Panc1 (cell line): ENCODE results near the gene CD44. TPM values are rescaled to one million over a fixed set of nuclear protein-coding genes. Genes with fewer than 3 reads are reported as not detected.

Experiments
- ATAC-seq: fragments of 200-7000 bp; cut with Tn5 transposase; 2 replicates; pipeline ENCODE4 v1.9.1; 2020; ENCODE audit warnings: mild to moderate bottlenecking, moderate library complexity
- BruUV-seq: library from RNA; stranded (reverse); fragments of 400-500 nt; replicated peaks from 2 replicates; lab custom pipeline; 2021; lab: Mats Ljungman, UMichigan
- CTCF ChIA-PET: fragments of 300-600 bp; sonication (Branson Sonifier 250); formaldehyde crosslinking; loops from one replicate; lab custom pipeline; 2022; ENCODE audit warnings: antibody characterized with exemption; lab: Charles Lee
- POLR2A ChIA-PET: fragments of 300-600 bp; sonication (Branson Sonifier 250); formaldehyde crosslinking; loops from one replicate; lab custom pipeline; 2022; ENCODE audit warnings: antibody characterized with exemption; lab: Charles Lee
- DNase-seq: peaks from one replicate; pipeline ENCODE4 v3.0.0-alpha.2; 2010; ENCODE audit warnings: low read depth, low spot score
- H3K27ac ChIP-seq: 2 replicates; pipeline ENCODE4 v1.5.1; 2011; ENCODE audit warnings: mild to moderate bottlenecking, low read length, inconsistent platforms
- H3K27me3 ChIP-seq: fragments of 200-500 bp; sonication (Bioruptor generic); 2 replicates; pipeline ENCODE4 v1.6.0; 2014; ENCODE audit warnings: low read length, inconsistent platforms; ENCODE audit not compliant: control insufficient read depth, insufficient read depth
- H3K36me3 ChIP-seq: fragments of 200-500 bp; sonication (Bioruptor generic); 2 replicates; pipeline ENCODE4 v1.5.1; 2014; ENCODE audit warnings: inconsistent platforms, mild to moderate bottlenecking, low read length, moderate library complexity; ENCODE audit not compliant: control insufficient read depth, insufficient read depth
- H3K4me1 ChIP-seq: 2 replicates; pipeline ENCODE4 v1.5.1; 2011; ENCODE audit warnings: inconsistent platforms, mild to moderate bottlenecking, low read length, moderate library complexity; ENCODE audit not compliant: control insufficient read depth, insufficient read depth
- H3K4me3 ChIP-seq, 2 experiments: 2 replicates each; pipeline ENCODE4 v1.5.1; 2011 to 2012; ENCODE audit warnings: low read depth in 2 of 2, low read length in 2 of 2, mild to moderate bottlenecking in 2 of 2, inconsistent platforms in 1 of 2, moderate library complexity in 1 of 2
- H3K9me3 ChIP-seq: fragments of 200-500 bp; sonication (Bioruptor generic); 2 replicates; pipeline ENCODE4 v1.5.1; 2014; ENCODE audit warnings: low read depth, mild to moderate bottlenecking, inconsistent platforms, low read length, moderate library complexity; ENCODE audit not compliant: control insufficient read depth, insufficient read depth
- POLR2AphosphoS5 ChIP-seq: IDR thresholded peaks from 2 replicates; pipeline ENCODE4 v1.6.1; 2012; ENCODE audit warnings: mild to moderate bottlenecking, low read depth, low read length, moderate library complexity
- SIN3A ChIP-seq: IDR thresholded peaks from 2 replicates; pipeline ENCODE4 v1.6.1; 2012; ENCODE audit warnings: low read depth, mild to moderate bottlenecking, low read length, moderate library complexity, borderline replicate concordance; ENCODE audit not compliant: insufficient read depth
- TCF7L2 ChIP-seq: IDR thresholded peaks from 2 replicates; pipeline ENCODE4 v1.6.1; 2011; ENCODE audit warnings: mild to moderate bottlenecking, low read depth, low read length, inconsistent platforms
- in situ Hi-C: cut with HindIII; loops from 2 replicates; pipeline ENCODE4 v1.10.0; 2016; ENCODE audit warnings: low sequenced_read_pairs, low pct_unique_long_range_greater_than_20kb
- intact Hi-C: fragments of 100-400 bp; cut with micrococcal nuclease; formaldehyde crosslinking; loops from one replicate; pipeline ENCODE4 v1.10.0; 2022; ENCODE audit not compliant: unreplicated experiment
- total RNA-seq: library from RNA; stranded (reverse); gene quantifications from one replicate; pipeline ENCODE4 v1.2.1, GENCODE V29; 2021; ENCODE audit not compliant: unreplicated experiment
- TF ChIP-seq, protein P1 (sequence below), 2 experiments: IDR thresholded peaks; 2 replicates each; pipeline ENCODE4 v1.6.1; 2011 to 2012; ENCODE audit warnings: low read depth in 2 of 2, control low read depth in 1 of 2, low read length in 1 of 2, mild to moderate bottlenecking in 1 of 2, moderate library complexity in 1 of 2; ENCODE audit not compliant: insufficient read depth in 1 of 2
- TF ChIP-seq, protein P2 (sequence below): fragments of 450-650 bp; IDR thresholded peaks from 2 replicates; pipeline ENCODE4 v1.5.1; 2017; ENCODE audit warnings: mild to moderate bottlenecking

Gene CD44
- total RNA-seq, 1 experiment from 2014 or later: 1,819 TPM

DNA sequence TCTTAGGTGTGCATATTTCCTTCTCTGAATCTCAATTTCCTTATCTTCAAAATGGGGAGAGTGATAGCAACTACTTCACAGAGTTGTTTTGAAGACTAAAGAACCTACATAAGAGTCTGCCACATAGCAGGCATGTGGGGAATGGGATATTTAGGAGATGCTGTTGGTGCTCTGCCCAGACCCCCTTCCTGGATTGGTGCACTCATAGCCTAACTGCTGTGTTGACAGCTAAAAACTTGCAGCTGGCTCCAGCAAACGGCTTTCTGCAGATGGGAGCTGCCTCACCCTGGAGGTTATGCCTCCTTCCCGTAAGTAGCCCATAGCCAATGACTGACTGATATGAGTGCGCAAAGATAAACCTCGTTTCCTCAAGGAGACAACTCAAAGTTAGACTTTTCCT is 106.1 kb downstream of the CD44 start:
- ATAC-seq (no peak), DNase-seq (no peak)
- in situ Hi-C loops (no loop called here), intact Hi-C loops (no loop called here)
- ChIA-PET POLR2A (interaction anchor here (0.6 kb wide), 1 partner anchor 608 kb away, joined by 3 read pairs; no protein-coding TSS in a partner anchor), CTCF (interaction anchor here (0.7 kb wide), 1 partner anchor 60 kb away, joined by 3 read pairs; no protein-coding TSS in a partner anchor)
- H3K4me3 ChIP-seq: no peak overlapping the region
- no peaks in the 10 kb centered on the region for H3K9me3 ChIP-seq
- TF ChIP-seq, protein P1, sequence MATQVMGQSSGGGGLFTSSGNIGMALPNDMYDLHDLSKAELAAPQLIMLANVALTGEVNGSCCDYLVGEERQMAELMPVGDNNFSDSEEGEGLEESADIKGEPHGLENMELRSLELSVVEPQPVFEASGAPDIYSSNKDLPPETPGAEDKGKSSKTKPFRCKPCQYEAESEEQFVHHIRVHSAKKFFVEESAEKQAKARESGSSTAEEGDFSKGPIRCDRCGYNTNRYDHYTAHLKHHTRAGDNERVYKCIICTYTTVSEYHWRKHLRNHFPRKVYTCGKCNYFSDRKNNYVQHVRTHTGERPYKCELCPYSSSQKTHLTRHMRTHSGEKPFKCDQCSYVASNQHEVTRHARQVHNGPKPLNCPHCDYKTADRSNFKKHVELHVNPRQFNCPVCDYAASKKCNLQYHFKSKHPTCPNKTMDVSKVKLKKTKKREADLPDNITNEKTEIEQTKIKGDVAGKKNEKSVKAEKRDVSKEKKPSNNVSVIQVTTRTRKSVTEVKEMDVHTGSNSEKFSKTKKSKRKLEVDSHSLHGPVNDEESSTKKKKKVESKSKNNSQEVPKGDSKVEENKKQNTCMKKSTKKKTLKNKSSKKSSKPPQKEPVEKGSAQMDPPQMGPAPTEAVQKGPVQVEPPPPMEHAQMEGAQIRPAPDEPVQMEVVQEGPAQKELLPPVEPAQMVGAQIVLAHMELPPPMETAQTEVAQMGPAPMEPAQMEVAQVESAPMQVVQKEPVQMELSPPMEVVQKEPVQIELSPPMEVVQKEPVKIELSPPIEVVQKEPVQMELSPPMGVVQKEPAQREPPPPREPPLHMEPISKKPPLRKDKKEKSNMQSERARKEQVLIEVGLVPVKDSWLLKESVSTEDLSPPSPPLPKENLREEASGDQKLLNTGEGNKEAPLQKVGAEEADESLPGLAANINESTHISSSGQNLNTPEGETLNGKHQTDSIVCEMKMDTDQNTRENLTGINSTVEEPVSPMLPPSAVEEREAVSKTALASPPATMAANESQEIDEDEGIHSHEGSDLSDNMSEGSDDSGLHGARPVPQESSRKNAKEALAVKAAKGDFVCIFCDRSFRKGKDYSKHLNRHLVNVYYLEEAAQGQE (IDR thresholded peaks at IDR 0.05; ENCODE audit: insufficient read depth in 1 of 2, low read depth in 2 of 2, low read length in 1 of 2): no peak
- no peaks in the 10 kb centered on the region for H3K4me1 ChIP-seq
- H3K27me3 ChIP-seq: no peaks in the 10 kb centered on the region
- no TSS peak for BruUV-seq
- no peaks in the 10 kb centered on the region for H3K36me3 ChIP-seq
- no peak overlapping the region for H3K27ac ChIP-seq

DNA sequence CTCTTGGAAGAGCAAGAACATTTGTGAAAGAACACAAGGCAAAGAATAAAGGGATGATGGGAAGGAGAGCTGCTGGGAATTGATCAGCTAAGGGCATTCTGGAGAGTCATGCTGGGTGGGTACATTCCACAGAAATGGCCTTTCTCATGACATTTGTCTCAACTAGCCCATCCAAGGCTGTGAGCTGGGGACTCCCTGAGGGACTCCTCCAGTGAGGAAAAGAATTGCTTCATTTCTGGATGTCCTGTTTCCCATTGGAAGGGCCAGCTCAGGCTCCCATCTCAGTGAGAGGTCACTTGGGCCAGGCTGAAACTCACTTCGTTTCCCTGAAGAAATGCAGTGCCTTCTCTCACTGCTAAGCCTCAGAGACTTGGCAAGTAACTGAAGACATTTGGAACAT is 106.8 kb downstream of the CD44 start:
- TF ChIP-seq SIN3A (no peak), POLR2AphosphoS5 (no peak), TCF7L2 (no peak)
- TF ChIP-seq, protein P2, sequence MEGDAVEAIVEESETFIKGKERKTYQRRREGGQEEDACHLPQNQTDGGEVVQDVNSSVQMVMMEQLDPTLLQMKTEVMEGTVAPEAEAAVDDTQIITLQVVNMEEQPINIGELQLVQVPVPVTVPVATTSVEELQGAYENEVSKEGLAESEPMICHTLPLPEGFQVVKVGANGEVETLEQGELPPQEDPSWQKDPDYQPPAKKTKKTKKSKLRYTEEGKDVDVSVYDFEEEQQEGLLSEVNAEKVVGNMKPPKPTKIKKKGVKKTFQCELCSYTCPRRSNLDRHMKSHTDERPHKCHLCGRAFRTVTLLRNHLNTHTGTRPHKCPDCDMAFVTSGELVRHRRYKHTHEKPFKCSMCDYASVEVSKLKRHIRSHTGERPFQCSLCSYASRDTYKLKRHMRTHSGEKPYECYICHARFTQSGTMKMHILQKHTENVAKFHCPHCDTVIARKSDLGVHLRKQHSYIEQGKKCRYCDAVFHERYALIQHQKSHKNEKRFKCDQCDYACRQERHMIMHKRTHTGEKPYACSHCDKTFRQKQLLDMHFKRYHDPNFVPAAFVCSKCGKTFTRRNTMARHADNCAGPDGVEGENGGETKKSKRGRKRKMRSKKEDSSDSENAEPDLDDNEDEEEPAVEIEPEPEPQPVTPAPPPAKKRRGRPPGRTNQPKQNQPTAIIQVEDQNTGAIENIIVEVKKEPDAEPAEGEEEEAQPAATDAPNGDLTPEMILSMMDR: no peak
- TF ChIP-seq, protein P1 (IDR thresholded peaks at IDR 0.05; ENCODE audit: insufficient read depth in 1 of 2, low read depth in 2 of 2, low read length in 1 of 2): no peak
- Histone ChIP-seq H3K4me1 (no peaks in the 10 kb centered on the region), H3K36me3 (no peaks in the 10 kb centered on the region), H3K4me3 (no peak overlapping the region), H3K27ac (no peak overlapping the region), H3K9me3 (no peaks in the 10 kb centered on the region), H3K27me3 (no peaks in the 10 kb centered on the region)
- in situ Hi-C loops: no loop called here
- ATAC-seq (no peak), DNase-seq (no peak)
- no TSS peak for BruUV-seq
- intact Hi-C loops: no loop called here
- ChIA-PET POLR2A (interaction anchor here (0.6 to 0.9 kb wide), 2 partner anchors 136 to 609 kb away, joined by 3 to 4 read pairs; no protein-coding TSS in a partner anchor), CTCF (interaction anchor here (0.7 kb wide), 1 partner anchor 59 kb away, joined by 3 read pairs; no protein-coding TSS in a partner anchor)
